Measurements from ENCODE around the gene C19orf38. TPM values are rescaled to one million over a fixed set of nuclear protein-coding genes. Genes with fewer than 3 reads are reported as not detected.

C19orf38 gene
- total RNA-seq, 1 donor from 2014 or later = not detected

DNA sequence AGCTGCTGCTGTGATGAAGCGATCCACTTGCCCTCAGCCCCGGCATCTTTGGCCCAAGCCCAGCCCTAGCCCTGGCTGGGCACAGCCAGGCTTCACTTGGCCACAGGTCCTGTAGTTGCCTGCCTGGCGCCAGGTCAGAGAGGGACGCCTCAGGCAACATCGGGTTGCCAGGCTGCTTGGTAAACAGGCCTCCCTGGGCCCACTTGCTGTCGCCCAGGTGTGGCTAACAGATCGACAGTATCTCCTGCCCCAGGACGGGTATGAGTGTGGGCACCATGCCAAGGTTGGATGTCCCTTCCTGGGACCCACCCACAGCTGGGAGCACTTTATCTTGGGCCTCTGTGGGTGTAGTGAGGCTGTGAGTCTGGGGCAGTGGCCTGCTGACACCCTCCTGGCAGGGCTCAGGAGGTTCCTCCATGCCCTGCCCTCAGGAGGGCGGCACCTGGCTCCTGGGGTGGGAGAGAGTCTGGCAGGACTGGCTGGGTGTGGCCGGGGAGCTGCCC, 51.0 kb downstream of the C19orf38 start:
- Mint-ChIP-seq H3K9me3 (no peaks in the 10 kb centered on the region), H3K27me3 (ENCODE audit: low read depth) (no peaks in the 10 kb centered on the region), H3K4me3 (no peak overlapping the region), H3K36me3 (ENCODE audit: low read depth) (peaks cover 9% of the 10 kb centered on the region), H3K27ac (ENCODE audit: unreplicated experiment) (no peak overlapping the region), H3K4me1 (peaks cover 24% of the 10 kb centered on the region)
- DNase-seq (ENCODE audit: low read depth, low spot score) = no peak
- TF ChIP-seq, protein P1, sequence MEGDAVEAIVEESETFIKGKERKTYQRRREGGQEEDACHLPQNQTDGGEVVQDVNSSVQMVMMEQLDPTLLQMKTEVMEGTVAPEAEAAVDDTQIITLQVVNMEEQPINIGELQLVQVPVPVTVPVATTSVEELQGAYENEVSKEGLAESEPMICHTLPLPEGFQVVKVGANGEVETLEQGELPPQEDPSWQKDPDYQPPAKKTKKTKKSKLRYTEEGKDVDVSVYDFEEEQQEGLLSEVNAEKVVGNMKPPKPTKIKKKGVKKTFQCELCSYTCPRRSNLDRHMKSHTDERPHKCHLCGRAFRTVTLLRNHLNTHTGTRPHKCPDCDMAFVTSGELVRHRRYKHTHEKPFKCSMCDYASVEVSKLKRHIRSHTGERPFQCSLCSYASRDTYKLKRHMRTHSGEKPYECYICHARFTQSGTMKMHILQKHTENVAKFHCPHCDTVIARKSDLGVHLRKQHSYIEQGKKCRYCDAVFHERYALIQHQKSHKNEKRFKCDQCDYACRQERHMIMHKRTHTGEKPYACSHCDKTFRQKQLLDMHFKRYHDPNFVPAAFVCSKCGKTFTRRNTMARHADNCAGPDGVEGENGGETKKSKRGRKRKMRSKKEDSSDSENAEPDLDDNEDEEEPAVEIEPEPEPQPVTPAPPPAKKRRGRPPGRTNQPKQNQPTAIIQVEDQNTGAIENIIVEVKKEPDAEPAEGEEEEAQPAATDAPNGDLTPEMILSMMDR (conservative IDR thresholded peaks at IDR 0.05) = no peak

DNA sequence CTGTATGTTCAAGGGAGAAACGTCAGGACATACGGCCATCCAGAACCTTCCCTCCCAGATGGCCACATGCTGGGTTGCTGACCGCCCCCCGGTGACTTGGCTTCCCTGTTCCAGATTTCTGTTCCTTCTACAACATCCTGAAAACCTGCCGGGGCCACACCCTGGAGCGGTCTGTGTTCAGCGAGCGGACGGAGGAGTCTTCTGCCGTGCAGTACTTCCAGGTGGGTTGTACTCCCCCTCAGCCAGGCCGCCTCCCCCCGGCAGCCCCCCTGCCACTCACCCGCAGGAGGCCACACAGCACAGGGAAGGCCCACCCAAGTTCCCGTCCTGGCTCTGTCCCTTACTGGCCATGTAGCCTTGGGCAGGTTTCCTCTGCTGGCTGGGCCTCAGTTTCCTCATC, 59.7 kb downstream of the C19orf38 start:
- no peaks in the 10 kb centered on the region for H3K27me3 Mint-ChIP-seq (ENCODE audit: low read depth)
- H3K4me1 Mint-ChIP-seq = no peaks in the 10 kb centered on the region
- no peaks in the 10 kb centered on the region for H3K9me3 Mint-ChIP-seq
- TF ChIP-seq, protein P1 (conservative IDR thresholded peaks at IDR 0.05) = no peak
- DNase-seq (ENCODE audit: low read depth, low spot score) = no peak
- H3K4me3 Mint-ChIP-seq = no peak overlapping the region
- peaks cover 8% of the 10 kb centered on the region for H3K36me3 Mint-ChIP-seq (ENCODE audit: low read depth)
- no peak overlapping the region for H3K27ac Mint-ChIP-seq (ENCODE audit: unreplicated experiment)

DNA sequence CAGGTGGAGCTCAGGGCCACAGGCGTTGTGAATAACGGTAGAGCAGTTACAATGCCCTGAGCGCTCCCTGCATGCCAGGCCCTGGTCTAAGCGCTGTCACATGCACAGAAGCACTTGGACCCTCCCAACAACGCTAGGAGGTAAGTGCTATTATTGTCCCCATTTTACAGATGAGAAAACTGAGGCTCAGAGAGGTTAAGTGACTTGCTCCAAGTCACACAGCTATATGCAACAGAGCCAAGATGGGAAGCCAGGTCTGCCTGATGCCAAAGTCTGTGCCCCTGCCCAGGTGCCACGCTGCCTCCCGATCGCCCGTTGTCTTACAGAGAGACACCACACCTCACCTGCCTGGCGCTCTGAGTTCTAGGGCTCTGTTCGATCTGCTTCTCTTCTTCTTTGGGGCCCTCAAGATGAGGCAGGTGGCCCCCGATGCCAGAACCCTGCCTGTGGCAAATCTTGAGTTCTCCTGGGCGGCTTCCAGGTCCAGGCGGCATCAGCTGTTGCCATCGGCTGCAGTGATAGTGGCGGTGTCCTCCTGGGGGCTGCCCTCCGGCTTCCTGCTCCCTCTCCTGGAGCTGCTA, 60.3 kb downstream of the C19orf38 start:
- no peak overlapping the region for H3K4me3 Mint-ChIP-seq
- H3K27ac Mint-ChIP-seq (ENCODE audit: unreplicated experiment) = no peak overlapping the region
- H3K9me3 Mint-ChIP-seq = no peaks in the 10 kb centered on the region
- H3K27me3 Mint-ChIP-seq (ENCODE audit: low read depth) = no peaks in the 10 kb centered on the region
- TF ChIP-seq, protein P1 (conservative IDR thresholded peaks at IDR 0.05) = no peak
- no peaks in the 10 kb centered on the region for H3K4me1 Mint-ChIP-seq
- no peak for DNase-seq (ENCODE audit: low read depth, low spot score)
- H3K36me3 Mint-ChIP-seq (ENCODE audit: low read depth) = peaks cover 3% of the 10 kb centered on the region

DNA sequence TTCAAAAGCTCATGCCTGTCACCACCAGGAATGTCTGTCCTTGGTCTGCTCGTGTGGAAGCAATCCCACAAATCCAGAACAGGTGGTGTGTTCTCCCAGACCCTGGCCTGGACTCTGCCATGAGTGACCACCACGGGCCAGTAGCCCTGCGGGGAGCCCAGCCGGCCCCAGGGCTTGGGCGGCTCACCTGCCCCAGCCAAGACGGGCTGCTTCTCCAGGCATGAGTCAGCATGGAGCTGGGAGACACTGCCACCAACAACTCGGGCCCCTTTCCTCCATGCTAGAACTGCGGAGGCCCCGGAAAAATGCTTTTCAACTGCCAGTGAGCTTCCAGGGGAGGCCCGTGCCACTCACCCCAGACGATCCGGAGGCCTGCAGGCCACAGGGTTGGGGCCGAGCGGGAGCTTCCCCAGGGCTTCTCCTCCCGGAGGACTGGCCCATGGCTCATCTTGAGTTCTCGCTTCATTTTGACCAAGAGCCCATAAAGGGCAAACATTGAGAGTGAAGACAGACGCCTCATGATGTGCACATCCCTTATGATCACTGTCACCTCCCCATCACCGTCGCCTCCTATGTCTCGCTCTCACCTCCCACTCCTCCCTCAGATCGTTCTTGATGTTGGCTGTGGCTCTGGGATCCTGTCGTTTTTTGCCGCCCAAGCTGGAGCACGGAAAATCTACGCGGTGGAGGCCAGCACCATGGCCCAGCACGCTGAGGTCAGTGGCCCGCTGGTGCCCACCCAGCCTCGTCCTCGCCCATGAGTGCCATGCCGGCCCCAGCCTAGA, 63.6 kb downstream of the C19orf38 start:
- no peak for DNase-seq (ENCODE audit: low read depth, low spot score)
- Mint-ChIP-seq H3K27me3 (ENCODE audit: low read depth) (no peaks in the 10 kb centered on the region), H3K4me1 (no peaks in the 10 kb centered on the region), H3K27ac (ENCODE audit: unreplicated experiment) (no peak overlapping the region), H3K36me3 (ENCODE audit: low read depth) (no peaks in the 10 kb centered on the region), H3K4me3 (no peak overlapping the region), H3K9me3 (no peaks in the 10 kb centered on the region)
- TF ChIP-seq, protein P1 (conservative IDR thresholded peaks at IDR 0.05) = no peak

DNA sequence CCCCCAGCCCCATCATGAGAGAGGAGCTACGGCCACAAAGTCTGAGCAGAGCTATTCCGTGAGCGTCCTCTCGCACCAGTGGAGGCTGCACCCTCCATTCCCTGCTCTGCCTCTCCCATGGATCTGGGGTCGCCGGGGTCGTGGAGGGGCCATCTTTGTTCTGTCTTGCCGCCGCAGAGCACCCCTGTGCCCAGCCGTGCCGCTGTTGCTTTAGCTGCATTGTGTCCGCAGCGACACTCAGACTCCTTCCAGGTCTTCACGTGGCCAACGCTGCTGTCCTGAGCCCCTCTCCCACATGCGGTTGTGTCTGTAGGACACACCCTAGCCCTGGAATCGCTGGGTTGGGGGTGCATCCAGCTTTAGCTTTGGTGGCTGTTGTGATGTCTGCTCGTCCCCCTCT, 64.4 kb downstream of the C19orf38 start:
- Mint-ChIP-seq H3K27ac (ENCODE audit: unreplicated experiment) (no peak overlapping the region), H3K36me3 (ENCODE audit: low read depth) (no peaks in the 10 kb centered on the region), H3K9me3 (no peaks in the 10 kb centered on the region), H3K4me1 (no peaks in the 10 kb centered on the region), H3K27me3 (ENCODE audit: low read depth) (no peaks in the 10 kb centered on the region), H3K4me3 (no peak overlapping the region)
- DNase-seq (ENCODE audit: low read depth, low spot score) = no peak
- TF ChIP-seq, protein P1 (conservative IDR thresholded peaks at IDR 0.05) = no peak

All from neural crest cell (in vitro differentiated cells).